GM04504 (cell line): ENCODE data around the gene MRRF.

Experiments
- DNase-seq: peaks from one replicate; pipeline ENCODE4 v3.0.0-alpha.2; 2012; ENCODE audit warnings: low read depth

Gene MRRF, protein sequence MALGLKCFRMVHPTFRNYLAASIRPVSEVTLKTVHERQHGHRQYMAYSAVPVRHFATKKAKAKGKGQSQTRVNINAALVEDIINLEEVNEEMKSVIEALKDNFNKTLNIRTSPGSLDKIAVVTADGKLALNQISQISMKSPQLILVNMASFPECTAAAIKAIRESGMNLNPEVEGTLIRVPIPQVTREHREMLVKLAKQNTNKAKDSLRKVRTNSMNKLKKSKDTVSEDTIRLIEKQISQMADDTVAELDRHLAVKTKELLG

DNA sequence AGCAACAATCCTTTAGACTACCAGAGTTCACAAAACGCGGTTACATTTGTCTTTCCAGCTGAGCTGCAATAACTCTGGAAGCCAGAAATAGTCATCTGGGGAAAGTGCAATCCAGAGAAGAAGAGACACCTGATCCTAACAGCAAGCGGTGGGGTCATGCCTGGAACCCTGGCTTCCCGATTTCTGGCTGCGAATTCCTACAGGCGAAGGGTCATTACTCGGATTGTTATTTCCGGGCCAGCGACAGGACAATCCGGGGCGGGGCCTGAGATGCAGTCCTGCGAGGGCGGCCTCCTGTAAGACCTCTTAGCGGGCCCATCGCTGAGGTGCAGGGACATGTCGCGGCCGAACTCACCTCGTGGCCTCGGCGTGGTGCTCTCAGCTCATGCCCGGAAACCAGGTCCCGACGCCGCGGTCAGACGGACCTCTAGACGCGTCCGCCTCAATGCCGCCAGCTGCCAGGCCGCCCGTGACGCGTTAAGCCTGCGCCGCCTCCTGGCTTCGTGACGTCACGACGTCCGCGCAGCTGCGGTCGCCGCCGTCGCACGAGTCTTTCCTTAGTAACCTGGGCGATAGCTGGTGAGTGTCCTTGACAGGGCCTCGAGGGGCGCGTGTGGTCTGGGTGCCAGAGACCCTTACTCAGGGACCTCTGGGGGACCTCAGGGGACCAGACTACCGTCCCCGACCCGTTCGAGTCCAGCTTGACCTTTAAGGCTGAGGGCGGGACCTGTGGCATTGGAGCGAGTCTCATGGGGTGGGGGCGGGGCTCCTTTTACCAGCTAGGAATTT, at the start of gene MRRF, which contains the start of gene RBM18:
Gene MRRF, plus strand, starts transcription at position 523 of the 789 bp plus-strand sequence. CDS start 6,010 bp downstream, outside the sequence.
Gene RBM18, minus strand, starts transcription at position 481 of the 789 bp plus-strand sequence. CDS start 3,348 bp downstream, outside the sequence.
- peak; percentile 79 for DNase-seq

DNA sequence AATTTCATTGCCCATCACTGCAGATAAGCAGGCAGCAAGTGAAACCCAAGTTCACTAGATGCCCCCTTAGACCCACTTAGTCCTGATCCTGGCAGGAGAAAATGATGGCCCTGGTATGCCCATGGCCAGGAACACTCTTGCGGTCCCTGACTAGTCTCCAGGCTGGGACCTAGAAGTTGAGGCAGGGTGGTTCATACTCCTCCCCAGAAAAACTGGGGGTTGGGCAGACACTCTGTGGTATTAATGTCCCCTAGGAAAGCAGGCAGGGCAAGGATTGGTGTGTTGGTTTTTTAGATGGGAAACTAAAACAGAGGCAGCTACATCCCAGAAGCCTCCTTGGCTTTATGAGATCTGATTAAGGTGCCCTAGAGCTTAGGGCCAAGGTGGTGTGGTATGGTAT, 49.0 kb upstream of the MRRF start:
- DNase-seq: no peak

DNA sequence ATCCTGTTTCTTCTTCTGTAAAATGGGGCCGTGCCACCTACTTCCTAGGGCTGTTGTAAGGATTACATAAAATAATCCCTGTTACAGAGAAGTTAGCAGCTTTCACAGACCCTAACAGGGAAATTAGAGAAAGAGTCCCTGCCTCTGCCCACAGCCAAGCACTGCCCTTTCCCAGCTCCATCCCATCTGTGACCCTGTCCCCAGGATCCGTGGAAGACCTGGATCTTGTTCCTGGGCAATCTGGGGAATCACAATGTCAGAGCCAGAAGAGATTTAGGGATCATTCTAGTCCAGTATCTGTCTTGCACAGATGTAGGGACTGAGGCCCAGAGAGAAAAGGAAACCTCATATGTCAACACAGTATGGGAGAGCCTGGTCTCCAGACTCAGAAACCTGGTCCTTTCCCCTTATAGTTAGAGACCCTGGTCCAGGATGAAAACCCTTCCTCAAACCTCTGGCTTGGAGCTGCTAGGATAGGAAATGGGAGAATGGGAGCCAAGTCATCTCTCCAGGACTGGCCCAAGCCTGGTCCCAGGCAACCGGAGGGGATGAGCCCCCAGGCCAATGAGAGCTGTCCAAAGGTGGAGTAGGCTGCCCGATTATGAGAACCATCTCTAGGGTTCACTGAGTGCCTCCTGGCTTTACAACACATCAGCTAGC, 48.4 kb upstream of the MRRF start:
- DNase-seq: no peak

DNA sequence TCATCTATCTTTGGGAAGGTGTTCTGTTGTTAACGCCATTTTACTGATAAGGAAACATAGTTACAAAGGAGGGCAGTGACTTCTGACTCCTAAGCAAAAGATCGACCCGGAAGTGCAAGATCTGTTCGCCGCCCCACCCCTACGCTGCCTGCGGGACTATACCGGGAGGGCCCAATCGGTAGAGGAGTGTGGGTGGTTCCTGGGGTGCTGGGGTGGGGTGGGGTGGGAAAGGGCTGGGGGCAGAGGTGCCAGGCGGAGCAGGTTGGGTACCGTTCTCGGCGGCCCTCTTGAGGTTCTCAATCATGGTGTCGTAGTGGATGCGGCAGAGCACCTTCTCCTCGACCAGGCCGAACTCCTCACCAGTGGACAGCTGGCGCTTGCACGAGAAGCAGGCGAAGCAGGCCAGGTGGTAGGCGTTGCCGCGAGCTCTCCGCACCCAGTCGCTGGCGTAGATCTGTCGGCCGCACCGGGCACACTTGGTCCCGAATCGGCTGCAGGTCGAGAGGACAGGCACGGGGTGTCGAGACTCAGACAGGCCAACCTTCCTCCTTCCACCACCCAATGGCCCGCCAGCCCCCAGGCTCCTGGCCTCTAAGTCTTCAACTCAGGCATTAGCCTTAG, 47.8 kb upstream of the MRRF start:
- no peak for DNase-seq

DNA sequence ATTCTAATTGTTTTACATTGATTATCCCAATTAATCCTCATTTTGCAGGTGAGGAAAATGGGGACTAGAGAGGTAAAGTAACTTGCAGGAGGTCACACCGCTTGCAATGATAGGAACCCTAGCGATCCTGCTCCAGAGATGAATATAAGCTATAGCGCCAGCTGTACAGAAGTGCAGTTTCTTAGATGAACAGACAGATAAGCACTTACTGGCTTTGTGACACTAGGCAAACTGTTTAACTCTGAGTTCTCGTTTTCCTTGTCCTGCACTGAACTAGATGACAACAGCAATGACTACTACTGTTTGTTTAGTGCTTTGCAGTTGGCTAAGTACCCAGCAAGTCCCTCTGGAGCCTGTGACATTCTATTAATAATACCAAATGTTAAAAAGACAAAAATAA, 47.0 kb upstream of the MRRF start:
- DNase-seq: no peak

DNA sequence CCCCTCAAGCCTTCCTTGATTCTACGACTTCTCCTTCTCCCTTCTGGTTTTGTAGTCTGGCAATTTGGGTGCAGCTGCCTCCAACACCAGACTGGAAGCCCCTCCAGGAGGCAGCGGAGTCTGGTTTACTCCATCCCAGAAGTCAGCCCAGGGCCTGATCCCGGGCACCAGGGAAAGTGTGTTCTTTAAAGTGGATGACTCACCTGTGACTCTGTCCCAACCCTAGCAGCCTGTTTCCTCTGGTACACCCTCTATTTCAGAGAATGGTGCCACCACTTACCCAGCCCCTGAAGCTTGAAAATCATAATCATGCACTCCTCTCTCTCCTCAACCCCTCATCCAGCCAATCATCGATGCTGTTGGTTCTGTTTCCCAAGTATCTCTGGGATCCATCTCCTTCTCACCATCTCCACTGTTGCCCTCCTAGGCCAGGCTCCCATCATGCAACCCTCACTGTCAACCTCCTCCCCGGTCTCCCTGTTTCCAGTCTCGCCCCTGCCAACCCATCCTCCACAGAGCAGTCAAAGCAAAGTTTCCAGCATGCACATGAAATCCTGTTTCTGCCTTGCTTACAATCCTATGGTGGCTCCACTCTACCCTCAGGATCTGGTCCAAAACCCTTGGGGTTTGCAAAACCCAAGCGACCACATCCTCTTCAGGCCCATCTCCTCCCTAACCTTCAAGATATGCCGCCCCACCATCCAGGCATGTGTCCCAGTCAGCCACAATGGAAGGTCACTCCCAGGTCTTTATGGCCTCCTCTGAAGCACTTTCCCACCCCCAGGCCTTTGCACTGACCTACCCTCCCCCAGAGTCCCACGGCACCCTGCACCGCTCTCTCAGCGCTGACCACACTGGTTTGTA, 46.4 kb upstream of the MRRF start:
- DNase-seq: no peak

DNA sequence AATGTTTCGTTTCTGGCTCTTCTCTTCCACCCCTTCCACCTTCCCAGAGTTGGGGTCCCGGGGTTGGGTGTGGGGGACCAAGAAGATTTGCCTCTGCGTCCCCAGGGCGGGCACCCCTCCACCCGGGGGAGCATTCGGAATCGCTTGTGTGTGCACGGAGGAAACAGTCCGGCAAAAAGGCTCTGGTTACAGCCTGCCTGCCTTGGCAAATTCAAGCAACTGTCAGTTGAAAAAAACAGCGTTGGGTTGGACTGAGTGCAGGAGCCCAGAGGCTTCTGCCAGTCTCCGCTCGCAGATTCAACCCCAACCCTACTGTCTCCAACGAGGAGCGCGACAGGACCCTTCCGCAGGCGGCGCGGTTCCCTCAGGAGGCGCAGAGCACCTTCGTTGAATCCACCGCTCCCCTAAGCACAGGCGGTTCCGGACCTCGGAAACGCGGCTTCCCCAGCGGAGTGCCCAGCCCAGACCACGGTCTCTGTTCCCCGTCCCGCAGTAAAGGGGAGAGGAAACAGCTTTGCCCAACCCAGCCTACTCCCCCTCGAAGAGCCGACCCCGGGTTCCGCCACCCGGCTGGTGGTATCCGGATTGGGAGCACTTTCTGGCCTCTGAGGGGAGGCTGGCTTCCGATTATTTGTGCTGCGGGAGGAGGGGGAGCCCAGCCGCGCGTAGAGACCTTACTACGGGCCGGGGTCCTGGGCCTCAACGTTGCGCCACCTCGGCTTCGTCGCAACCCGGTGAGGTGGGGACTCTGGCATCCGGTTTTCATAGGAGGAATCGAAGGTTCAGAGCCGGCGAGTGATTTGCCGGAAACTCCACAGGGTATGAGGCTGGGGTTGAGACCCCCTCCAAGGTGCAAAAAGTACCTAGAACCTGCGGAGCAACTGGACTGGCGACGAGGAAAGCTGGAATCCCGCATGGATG, 45.5 kb upstream of the MRRF start:
- no peak for DNase-seq

DNA sequence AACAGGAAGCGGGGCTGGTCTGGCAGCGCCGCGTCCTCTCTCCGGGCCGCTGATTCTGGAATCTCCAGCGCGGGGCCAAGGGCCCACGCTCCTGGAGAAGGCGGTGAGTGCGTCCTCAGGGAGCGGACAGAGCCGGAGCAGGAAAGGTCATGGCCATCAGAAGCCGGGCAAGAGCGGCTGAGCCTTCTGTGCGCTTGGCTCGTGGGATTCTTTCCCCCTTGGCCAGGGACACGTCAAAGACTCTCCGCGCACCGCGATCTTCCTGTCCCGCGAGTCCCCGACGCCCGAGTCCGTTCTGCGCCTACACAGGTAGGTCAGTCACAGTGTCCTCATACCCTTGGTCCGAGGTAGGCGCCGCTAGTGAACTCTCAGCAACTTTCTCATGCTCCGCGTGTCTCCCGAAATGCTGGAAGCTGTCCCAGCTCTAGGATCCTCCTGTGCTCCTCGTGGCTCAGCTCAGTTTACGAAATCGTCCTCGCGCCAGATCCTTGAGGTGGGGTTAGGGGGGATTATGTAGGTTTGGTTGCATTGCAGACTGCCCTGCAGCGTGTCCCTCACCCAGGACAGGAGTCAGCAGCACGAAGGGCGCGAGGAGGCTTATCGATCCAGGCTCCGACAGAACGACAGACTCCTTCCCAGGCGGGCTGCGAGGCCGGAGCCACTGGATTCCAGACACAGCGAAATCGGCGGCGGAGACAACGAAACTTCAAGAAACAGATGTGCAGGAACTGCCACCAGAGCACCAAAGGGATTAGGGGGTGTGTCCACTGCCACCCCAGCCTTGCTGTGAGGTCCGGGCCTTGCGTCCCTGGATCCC, 44.6 kb upstream of the MRRF start:
- DNase-seq: no peak

DNA sequence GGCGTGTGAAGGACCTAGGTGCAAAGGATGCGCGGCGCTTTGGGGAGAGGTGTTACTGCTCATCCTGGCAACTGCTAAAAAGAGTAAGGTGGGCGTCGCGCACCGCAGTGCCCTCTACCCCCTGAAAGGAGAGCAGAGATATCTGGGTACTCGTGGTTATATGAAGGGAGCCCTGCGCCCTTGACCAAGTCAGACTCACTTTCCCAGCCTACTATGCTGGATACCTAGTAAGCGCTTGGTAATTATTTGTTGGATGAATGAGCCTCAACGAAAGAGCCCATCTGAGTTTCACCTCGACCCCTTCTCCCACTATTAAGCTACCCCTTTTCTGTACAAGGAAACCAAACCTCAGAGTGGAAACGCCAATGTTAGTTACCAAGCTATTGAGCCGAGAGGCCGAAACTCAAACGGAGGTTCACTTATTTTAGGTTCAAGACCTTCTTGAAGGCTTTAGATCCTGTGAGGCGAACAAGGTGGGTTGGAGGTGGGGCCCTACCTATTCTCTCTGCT, 44.0 kb upstream of the MRRF start:
- DNase-seq: no peak

DNA sequence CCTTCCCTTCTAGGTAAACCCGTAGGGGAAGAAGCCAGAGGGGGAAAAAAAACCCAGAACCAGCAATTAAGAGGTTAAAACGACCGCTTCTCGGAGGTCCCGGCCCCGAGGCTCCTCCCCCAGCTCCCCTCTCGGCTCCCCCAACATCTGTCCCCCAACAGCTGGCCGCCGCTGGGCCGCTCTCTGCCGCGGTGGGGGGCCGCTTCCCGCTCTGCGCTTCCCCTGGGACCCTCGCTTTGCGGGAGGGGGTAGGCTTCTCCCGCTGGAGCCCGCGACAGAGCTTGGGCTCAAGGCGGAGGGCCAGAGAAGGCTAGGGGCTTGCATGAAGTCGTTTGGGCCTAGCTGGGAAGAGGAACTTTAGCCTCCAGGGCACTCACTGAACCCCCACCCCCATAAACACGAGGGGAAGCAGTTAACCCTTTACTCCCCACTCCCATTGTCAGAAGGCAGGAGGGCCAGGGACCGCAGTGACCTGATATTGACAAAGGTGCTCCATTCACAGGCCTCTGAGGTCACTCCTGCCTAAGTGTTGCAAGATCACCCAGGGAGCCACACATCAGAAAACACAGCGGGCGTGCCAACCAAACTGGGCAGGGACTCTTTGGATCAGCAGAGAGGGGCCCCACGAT, 43.4 kb upstream of the MRRF start:
- DNase-seq: no peak

DNA sequence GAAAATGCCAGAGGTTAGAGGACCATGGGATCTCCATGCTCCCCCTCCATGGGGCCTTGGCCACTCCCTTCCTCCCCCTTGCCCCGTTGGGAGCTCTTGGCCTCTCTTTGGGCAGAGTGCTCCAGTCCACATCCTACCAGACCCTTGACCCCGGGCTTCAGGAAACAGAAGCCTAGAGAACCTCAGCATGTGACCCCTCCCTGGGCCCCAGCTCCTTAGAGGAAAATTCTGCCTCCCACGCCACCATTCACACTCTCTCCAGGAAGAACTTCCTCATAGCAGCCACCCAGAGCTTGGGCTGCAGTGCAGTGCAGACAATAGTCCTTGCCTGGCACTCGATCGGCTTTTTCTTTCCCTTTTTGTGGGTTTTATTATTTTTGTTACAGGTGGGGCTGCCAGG, 41.9 kb upstream of the MRRF start:
- no peak for DNase-seq

DNA sequence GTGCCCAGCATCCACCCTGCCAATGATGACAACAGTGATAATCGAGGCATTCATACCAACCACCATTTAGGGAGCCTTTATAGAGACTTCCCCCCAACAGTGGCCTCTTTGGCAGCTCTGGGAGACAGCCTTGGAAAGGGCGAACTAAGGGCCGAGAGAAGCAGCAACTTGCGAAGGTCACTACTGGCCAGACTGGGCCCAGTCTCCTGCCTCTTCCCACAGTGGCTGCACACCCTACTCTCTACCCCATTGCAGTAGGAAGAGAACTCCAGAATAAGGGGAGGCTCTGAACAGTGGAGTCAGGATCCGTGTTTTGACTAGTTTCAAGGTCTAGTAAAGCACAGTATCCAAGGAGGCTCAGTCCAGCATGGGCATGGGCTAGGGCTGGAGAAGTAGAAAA, 41.2 kb upstream of the MRRF start:
- no peak for DNase-seq

DNA sequence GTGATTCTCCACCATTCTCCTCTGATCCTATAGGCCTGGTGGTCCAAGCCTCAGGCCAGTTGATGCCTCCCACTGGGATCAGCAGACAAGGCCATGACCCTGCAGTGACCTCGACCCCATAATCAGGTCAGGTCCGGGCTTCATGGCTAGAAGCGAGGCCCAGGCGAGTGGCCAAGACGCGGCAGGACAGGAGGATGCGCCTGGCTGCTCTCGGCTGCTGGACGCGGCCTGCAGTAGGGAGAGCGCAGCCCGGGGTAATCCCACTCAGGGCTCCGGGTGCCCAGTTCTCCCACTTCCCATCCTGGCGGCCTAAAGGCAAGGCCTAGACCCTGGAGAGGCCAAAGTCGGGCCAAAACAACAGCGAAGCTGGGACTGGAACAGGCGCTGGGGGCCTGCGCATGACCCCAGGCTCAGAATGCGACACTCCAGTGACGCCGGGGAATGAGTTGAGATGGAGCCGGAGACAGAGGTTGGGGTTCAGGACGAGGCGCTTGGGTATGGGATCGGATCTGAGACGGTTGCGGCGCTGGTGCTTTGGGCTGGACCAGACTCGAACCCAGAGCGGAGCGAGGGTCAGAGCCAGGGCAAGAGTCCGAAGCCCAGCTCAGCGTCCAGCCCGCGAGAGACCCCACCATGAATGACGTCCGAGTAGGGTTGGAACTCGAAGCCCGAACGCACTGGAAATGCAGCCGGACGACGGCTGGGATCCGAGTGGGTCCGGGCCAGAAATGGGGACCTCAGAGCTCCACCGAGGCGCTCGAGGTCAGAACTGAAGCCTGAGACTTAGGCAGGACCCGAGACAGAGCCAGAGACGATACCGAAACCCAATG, 39.2 kb upstream of the MRRF start:
- DNase-seq: no peak

DNA sequence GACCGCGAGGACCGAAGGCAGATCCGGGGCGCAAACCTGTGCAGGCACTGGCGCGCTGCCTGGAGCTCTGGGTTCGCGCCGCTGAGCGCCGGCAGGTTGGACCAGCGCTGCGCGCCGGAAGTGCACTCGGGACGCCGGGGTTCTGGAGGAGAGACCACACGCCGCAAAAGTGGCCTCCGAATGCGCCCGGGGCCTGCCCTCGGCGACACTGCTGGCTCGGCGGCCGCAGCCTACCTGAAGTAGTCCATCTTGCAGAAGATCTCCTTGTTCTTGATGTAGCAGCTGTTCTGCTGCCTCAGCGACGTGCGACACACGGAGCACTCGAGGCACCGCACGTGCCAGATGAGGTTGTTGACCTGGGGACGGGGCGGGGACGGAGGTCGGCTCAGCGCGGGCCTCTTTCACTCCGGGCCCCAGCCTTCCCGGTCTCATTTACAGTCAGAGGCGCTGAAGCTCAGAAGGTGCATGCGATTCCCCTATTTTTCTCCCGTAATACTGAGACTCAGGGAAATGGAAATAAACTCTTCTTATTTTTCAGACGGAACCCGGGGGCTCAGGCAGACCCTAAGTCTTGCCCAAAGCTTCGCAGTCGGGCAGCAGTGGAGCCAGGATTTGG, 38.4 kb upstream of the MRRF start:
- no peak for DNase-seq

DNA sequence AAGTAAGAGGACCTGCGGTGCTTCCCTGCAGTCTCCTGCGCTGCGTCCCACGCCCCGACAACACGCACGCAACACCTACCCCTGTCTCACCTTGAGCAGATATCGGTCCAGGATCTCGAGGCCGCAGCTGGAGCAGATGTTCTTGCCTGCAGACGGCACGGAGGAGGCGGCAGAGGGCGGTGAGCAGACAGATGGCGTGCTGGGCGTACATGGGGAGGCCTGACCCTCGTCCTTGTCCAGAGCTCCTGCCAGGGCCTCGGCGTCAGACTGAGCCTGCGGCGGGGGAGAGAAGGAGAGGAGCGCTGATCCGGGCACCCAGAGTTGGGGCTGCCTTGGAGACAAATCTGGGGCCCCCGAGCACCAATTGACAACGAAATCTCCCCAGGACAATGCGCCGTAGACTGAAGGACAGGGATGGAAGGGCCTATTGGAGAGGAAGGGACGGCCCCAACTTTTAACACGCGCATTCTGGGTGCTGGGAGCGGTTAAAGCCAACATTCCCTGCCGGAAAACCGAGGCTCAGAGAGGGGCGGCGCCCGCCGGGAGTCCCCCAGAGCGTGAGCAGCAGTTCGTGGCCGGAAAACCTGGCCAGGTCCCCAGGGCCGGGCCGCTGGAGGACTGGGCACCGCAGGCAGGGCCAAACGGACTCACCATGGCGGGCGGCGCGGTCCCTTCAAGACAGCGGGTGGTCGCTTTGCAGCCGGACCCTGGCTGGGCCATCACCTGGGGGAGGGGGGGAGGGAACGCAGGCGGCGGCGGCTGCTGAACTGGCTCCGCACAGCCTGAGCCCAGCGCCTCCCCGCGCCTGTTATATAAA, 37.7 kb upstream of the MRRF start:
- no peak for DNase-seq

DNA sequence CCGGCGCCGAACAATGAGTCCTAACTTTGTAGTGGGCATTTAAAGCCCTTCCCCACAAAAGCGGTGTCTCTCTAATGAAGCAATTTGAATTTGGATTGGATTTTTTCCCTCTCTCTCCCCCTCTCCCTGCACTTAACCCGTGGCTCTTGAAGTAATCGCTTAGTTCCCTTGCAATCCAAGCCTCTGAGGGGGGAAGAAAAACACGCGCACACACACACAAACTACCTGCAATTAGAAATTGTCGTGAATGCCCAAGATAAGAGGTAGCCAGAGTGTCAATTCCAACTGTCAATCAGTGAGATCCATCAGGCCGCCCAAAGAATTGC, 37.1 kb upstream of the MRRF start:
- no peak for DNase-seq

DNA sequence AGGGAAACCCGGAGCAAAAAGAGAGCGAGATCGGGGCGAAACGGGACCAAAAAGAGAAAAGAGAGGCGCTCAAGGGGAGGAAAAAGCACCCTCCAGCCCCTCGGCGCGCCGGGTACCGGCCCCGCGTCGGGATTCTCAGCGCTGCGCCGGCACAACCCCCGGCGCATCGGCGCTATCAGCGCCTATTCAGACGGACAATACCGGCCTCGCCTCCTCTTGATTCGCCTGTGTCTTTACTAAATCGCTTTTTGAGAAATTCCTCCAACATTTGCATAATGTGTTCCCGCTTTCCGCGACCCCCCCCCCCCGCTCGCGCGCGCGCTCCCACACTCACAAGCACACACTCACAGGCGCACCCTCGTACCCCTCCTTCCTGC, 36.5 kb upstream of the MRRF start:
- DNase-seq: no peak
